ENCODE measurements around the gene BMPR1A. TPM values are rescaled to one million over a fixed set of nuclear protein-coding genes. Genes with fewer than 3 reads are reported as not detected.

Gene BMPR1A
- 29.5 and 29.7 TPM in 2 replicates for total RNA-seq (2012; rRNA removed)

DNA sequence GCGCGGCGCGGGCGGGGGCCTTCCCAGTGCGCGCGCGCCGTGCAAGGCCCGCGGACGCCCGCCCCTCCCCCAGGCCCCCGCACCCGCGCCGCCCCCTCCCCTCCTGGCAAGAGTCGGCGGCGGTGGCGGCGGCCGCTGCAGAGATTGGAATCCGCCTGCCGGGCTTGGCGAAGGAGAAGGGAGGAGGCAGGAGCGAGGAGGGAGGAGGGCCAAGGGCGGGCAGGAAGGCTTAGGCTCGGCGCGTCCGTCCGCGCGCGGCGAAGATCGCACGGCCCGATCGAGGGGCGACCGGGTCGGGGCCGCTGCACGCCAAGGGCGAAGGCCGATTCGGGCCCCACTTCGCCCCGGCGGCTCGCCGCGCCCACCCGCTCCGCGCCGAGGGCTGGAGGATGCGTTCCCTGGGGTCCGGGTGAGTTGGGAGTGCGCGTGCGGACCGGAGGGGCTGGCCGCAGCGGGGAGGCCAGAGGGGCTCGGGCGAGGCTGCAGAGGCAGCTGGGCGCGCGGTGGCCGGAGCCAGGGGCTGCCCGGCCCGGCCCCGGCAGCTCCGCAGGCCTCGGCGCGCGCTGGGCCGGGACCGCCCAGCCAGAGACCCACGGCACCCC is at the start of gene BMPR1A:
Gene BMPR1A (plus strand): TSS at position 109 of the 602 bp plus-strand sequence. CDS start 119,400 bp downstream, outside the sequence.
- Histone ChIP-seq H3K9me3 (replicated peaks; ENCODE audit: low read length) (no peaks in the 10 kb centered on the region), H3K4me2 (ENCODE audit: low read length) (peak within 1 kb of the TSS; percentile 95), H3K4me3 (ENCODE audit: low read length) (peak within 1 kb of the TSS; percentile 94), H3K4me1 (ENCODE audit: control insufficient read depth, insufficient read depth, low read length) (peaks cover 23% of the 10 kb centered on the region), H3K36me3 (ENCODE audit: insufficient read depth, low read length) (no peaks in the 10 kb centered on the region), H3K9ac (ENCODE audit: low read depth, low read length) (peak within 1 kb of the TSS; percentile 98), H3K27me3 (ENCODE audit: control insufficient read depth, insufficient read depth, low read length) (no peaks in the 10 kb centered on the region)

DNA sequence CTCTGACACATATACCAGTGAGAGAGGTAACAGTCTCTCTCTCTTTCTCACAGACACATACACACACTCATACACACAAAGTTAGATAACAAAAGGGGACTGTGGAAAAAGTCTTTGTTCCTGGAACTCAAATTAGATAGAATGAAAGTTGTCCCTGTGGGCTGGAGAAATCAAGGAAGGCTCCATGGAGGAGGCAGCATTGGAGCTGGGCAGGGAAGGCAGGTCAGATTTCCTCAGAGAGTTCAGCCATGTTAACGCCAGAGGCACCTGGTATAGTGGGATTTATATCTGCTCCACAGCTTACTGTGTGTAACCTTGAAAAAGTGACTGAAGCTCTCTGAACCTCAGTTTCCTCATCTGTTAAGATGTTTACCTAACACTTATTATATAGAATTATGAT is 49.4 kb upstream of the BMPR1A start:
- Histone ChIP-seq H3K4me1 (ENCODE audit: control insufficient read depth, insufficient read depth, low read length) (peaks cover 6% of the 10 kb centered on the region), H3K36me3 (ENCODE audit: insufficient read depth, low read length) (no peaks in the 10 kb centered on the region), H3K4me2 (ENCODE audit: low read length) (no peak overlapping the region), H3K27me3 (ENCODE audit: control insufficient read depth, insufficient read depth, low read length) (no peaks in the 10 kb centered on the region), H3K9ac (ENCODE audit: low read depth, low read length) (no peak overlapping the region), H3K9me3 (replicated peaks; ENCODE audit: low read length) (no peaks in the 10 kb centered on the region), H3K4me3 (ENCODE audit: low read length) (no peak overlapping the region)

DNA sequence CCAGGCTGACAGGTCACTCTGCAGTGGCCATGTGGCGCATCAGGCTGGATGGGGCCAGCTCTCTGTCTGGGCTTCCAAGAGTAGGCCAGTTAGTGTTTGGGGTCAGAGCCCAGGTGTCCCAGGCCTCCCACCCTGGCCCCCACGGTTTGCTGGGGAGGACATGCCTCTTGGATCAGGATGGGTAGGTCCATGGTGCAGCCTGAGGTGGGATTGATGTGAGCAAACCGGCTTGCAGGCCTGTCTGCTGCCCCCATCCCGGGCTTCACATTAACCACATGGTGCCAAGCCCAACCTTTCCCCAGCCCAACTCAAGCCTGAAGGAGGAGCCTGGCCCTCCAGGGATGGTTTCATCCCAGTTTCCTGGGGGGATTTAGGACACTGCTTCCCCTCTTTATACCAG is 48.9 kb upstream of the BMPR1A start:
- Histone ChIP-seq H3K9me3 (replicated peaks; ENCODE audit: low read length) (no peaks in the 10 kb centered on the region), H3K4me2 (ENCODE audit: low read length) (no peak overlapping the region), H3K36me3 (ENCODE audit: insufficient read depth, low read length) (no peaks in the 10 kb centered on the region), H3K4me3 (ENCODE audit: low read length) (no peak overlapping the region), H3K4me1 (ENCODE audit: control insufficient read depth, insufficient read depth, low read length) (peaks cover 10% of the 10 kb centered on the region), H3K27me3 (ENCODE audit: control insufficient read depth, insufficient read depth, low read length) (no peaks in the 10 kb centered on the region), H3K9ac (ENCODE audit: low read depth, low read length) (no peak overlapping the region)

DNA sequence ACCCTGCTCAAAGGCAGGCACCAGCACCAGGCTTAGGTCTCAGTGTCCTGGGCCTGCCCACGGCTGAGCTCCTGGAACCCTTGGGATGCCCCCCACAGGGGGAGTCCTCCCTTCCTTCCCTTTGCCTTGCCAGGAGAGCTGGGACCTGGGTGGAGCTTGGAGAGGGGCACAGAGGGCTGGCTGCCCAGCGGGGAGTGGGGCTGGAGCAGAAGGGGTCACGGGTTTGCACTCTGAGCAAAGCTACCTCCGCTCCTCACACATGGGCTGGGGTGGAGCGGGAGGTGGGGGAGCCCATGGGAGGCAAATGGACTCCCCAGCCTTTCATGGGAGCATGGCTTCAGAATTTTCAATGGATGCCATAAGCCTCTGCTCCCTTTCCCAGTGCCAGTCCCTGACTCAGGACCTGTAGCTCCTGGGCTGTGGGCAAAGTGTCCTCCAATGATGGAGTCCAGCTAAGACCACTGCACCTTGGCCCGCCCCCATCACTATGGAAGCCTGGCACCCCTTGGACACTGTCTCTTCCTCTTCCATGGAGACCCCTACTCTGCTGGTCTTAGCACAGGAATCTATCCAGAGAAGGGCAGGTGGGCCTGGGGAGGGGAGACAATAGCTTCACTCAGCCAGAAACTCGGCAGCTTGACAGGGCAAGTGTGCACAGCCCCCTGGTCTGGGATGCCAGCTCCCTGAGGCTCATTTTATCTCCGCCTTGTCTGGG is 48.2 kb upstream of the BMPR1A start:
- Histone ChIP-seq H3K27me3 (ENCODE audit: control insufficient read depth, insufficient read depth, low read length) (no peaks in the 10 kb centered on the region), H3K9me3 (replicated peaks; ENCODE audit: low read length) (no peaks in the 10 kb centered on the region), H3K4me3 (ENCODE audit: low read length) (no peak overlapping the region), H3K4me2 (ENCODE audit: low read length) (no peak overlapping the region), H3K4me1 (ENCODE audit: control insufficient read depth, insufficient read depth, low read length) (peaks cover 11% of the 10 kb centered on the region), H3K9ac (ENCODE audit: low read depth, low read length) (no peak overlapping the region), H3K36me3 (ENCODE audit: insufficient read depth, low read length) (no peaks in the 10 kb centered on the region)

DNA sequence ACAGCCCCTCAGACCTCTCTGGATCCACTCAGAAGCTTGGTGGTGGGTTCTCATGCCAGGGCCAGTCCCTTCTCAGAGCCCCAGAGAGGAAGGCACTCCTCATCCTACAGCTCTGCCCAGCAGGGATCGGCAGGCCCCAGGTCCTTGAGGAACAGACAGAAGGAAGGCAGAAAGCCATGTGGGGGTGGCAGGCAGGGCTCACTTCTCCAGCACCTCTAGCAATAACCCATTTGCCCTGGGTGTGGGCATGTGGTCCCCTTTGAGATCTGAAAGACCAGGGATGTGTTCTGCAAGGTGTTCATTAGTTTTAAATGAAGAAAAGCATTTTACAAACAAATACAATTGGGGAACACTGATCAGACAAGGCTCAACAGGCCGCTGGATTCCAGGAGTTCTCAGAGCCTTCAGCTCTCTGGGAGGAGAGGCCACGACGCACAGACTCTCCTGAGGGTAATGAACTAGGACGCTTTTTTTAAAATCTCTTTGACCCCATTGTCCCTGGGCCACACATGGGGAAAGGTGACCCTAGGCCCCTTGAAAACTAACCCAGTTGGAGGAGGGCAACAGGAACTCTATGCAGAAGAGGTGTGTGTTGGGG is 47.5 kb upstream of the BMPR1A start:
- no peaks in the 10 kb centered on the region for H3K36me3 ChIP-seq (ENCODE audit: insufficient read depth, low read length)
- H3K4me1 ChIP-seq (ENCODE audit: control insufficient read depth, insufficient read depth, low read length) = peaks cover 11% of the 10 kb centered on the region
- H3K4me2 ChIP-seq (ENCODE audit: low read length) = no peak overlapping the region
- no peaks in the 10 kb centered on the region for H3K9me3 ChIP-seq (replicated peaks; ENCODE audit: low read length)
- H3K4me3 ChIP-seq (ENCODE audit: low read length) = no peak overlapping the region
- no peak overlapping the region for H3K9ac ChIP-seq (ENCODE audit: low read depth, low read length)
- no peaks in the 10 kb centered on the region for H3K27me3 ChIP-seq (ENCODE audit: control insufficient read depth, insufficient read depth, low read length)

DNA sequence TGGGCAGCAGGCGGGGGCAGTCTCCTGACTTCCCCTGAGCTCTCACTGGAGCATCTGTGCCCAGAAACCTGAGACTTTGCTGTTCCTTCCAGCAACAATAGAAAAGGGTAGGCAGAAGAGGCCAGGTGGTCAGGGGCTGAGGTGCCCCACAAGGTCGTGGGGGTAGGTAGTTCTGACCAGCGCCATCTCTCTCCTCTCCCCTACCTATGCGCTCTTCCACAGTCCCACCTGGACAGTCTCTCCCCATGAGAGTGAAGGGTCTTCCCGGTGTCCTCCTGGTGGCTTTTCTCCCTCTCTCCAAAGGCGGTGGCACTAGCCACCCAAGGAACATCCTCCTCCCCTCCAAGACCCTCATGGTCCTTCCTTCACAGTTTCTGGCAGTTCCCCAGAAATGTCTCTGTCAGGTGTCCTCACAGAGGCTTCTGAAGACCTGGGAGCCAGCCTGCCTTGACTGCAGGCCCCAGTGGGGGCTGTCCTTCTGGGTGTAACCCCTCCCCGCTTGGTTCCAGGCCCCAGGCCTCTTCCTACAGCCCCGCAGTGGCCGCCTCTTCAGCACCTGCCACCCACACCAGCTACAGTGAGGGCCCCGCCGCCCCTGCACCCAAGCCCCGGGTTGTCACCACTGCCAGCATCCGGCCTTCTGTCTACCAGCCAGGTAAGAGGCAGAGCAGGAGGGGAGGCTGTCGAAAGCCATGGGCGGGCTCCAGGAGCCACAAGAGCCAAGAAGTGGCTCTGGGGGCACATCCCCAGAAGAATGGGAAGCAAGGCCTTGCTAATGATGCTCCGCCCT is 46.8 kb upstream of the BMPR1A start:
- Histone ChIP-seq H3K9ac (ENCODE audit: low read depth, low read length) (no peak overlapping the region), H3K9me3 (replicated peaks; ENCODE audit: low read length) (no peaks in the 10 kb centered on the region), H3K36me3 (ENCODE audit: insufficient read depth, low read length) (no peaks in the 10 kb centered on the region), H3K4me1 (ENCODE audit: control insufficient read depth, insufficient read depth, low read length) (peaks cover 11% of the 10 kb centered on the region), H3K27me3 (ENCODE audit: control insufficient read depth, insufficient read depth, low read length) (no peaks in the 10 kb centered on the region), H3K4me3 (ENCODE audit: low read length) (no peak overlapping the region), H3K4me2 (ENCODE audit: low read length) (no peak overlapping the region)

DNA sequence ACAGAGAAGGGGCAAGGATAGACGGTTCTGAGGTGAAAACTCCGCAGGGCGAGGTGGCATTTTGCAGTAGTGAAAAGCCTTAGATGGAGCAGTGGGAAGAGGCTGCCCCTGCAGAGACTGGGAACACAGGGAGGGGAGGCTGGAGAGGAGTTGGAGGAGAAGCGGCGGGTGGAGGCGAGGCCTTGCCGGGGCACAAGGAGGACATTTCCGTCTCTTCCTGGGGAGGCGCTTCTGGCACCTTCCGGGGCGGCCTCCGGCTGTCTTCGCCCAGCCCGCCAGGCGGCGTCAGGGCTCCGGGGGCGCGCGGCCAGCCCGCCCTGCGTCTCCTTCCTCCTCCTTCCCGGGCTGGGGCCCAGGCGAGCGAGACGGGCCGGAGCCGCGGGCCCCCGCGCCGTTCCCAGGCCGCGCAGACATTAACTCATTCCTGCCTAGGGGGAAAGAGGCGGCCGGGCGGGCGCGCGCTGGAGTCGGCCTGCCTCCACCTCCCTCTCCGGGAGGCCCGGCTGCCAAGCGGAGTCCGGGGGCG is 45.4 kb upstream of the BMPR1A start:
- no peaks in the 10 kb centered on the region for H3K27me3 ChIP-seq (ENCODE audit: control insufficient read depth, insufficient read depth, low read length)
- H3K36me3 ChIP-seq (ENCODE audit: insufficient read depth, low read length) = no peaks in the 10 kb centered on the region
- peak overlapping the region; percentile 74 for H3K4me3 ChIP-seq (ENCODE audit: low read length)
- peaks cover 11% of the 10 kb centered on the region for H3K4me1 ChIP-seq (ENCODE audit: control insufficient read depth, insufficient read depth, low read length)
- H3K4me2 ChIP-seq (ENCODE audit: low read length) = peak overlapping the region; percentile 89
- H3K9me3 ChIP-seq (replicated peaks; ENCODE audit: low read length) = no peaks in the 10 kb centered on the region
- H3K9ac ChIP-seq (ENCODE audit: low read depth, low read length) = peak overlapping the region; percentile 89

DNA sequence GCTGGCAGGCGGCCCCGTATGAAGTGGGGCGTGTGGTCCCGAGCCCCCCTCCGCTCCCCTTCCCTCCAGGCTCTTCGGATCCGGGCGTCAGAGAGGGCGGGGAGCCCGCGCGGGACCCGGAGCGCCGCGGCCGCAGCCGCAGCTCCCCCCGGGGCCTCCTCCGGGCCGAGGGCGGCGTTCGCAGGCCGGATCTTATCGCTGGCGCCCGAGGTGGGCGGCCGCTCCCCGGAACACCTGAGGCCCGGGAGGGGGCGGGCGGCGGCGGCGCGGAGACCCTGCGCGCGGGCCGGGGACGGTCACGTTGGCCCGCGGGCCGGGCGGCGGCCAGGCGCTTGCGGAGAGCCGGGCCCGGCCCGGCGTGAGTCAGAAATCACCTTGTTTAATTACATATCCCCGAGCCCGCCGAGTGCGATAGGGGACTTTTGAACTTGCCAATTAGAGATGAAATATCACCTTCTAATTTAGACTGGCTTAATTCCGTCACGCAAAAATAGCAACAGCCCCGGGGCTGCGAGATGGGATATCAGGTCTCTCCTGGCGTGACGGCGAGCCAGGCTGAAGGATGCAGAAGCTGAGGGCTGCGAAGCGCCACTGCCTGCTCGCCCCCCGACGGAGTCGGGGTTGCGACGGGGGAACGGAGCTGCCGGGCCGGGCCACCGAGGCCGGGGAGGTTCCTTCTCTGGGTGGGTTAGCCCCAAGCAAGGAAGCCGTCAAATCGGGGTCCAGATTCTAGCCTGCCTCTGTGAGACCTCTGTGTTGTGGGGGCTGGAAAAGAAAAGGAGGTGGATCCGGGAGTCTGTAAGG is 44.7 kb upstream of the BMPR1A start:
- Histone ChIP-seq H3K27me3 (ENCODE audit: control insufficient read depth, insufficient read depth, low read length) (no peaks in the 10 kb centered on the region), H3K9ac (ENCODE audit: low read depth, low read length) (peak overlapping the region; percentile 89), H3K4me3 (ENCODE audit: low read length) (peak overlapping the region; percentile 74), H3K36me3 (ENCODE audit: insufficient read depth, low read length) (no peaks in the 10 kb centered on the region), H3K4me2 (ENCODE audit: low read length) (peak overlapping the region; percentile 89), H3K9me3 (replicated peaks; ENCODE audit: low read length) (no peaks in the 10 kb centered on the region), H3K4me1 (ENCODE audit: control insufficient read depth, insufficient read depth, low read length) (peaks cover 11% of the 10 kb centered on the region)

DNA sequence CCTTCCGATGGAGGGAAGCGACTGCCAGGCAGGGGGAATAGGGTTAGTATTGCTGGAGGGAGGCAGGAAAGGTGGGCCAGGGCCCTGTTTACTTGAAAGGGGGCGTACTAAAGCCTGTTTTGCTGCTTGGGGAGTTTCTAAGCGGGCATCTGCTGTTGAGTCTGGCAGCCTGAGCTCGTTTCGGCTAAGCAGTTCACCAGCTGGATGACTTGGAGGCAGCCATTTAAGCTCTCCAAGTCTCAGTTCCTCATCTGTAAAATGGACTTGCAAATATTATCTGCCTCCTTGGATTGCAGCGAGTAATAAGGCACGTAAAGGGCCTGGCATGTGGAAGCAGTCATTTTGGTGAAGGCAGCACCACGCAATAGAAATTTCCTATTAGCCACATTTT is 44.1 kb upstream of the BMPR1A start:
- H3K36me3 ChIP-seq (ENCODE audit: insufficient read depth, low read length) = no peaks in the 10 kb centered on the region
- H3K9ac ChIP-seq (ENCODE audit: low read depth, low read length) = peak overlapping the region; percentile 89
- H3K4me2 ChIP-seq (ENCODE audit: low read length) = peak overlapping the region; percentile 89
- peaks cover 11% of the 10 kb centered on the region for H3K4me1 ChIP-seq (ENCODE audit: control insufficient read depth, insufficient read depth, low read length)
- no peaks in the 10 kb centered on the region for H3K9me3 ChIP-seq (replicated peaks; ENCODE audit: low read length)
- no peaks in the 10 kb centered on the region for H3K27me3 ChIP-seq (ENCODE audit: control insufficient read depth, insufficient read depth, low read length)
- peak overlapping the region; percentile 74 for H3K4me3 ChIP-seq (ENCODE audit: low read length)

DNA sequence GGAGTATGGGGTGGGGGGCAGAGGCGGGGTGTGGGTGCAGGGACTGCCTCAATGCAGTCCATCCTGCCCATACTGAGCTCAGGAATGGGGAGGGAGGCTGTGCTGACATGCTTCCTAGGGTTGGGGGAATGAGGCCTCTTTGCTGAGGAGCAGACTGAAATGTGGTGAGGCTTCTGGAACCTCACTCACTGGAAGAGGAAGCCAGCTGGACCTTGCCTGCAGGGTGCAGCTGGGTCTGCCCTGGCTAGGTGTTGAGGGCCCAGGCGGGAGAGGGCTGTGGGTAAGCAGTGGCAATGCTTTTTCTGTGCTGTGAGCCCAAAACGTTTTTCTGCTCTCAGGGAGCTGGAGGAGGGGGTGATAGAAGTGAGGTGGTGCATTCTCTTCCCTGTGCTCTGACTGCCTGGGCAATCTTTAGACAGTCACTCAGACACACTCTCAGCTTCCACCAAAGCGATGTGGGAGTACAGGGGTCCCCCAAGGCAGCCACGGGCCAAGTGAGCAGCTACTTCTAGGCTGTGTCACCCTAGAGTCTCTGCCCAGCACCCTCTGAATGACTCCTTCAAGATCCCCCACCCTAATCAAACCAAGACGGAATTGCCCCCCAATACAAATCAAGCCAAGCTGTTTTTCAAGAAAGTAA is 41.1 kb upstream of the BMPR1A start:
- no peak overlapping the region for H3K9ac ChIP-seq (ENCODE audit: low read depth, low read length)

More for the DNA sequence above, 41.1 kb upstream of the BMPR1A start:
- no peak overlapping the region for H3K4me3 ChIP-seq (ENCODE audit: low read length)
- no peaks in the 10 kb centered on the region for H3K36me3 ChIP-seq (ENCODE audit: insufficient read depth, low read length)
- H3K9me3 ChIP-seq (replicated peaks; ENCODE audit: low read length) = no peaks in the 10 kb centered on the region
- no peak overlapping the region for H3K4me2 ChIP-seq (ENCODE audit: low read length)
- peaks cover 11% of the 10 kb centered on the region for H3K4me1 ChIP-seq (ENCODE audit: control insufficient read depth, insufficient read depth, low read length)
- H3K27me3 ChIP-seq (ENCODE audit: control insufficient read depth, insufficient read depth, low read length) = peaks cover under 1% of the 10 kb centered on the region
